OCI-LY3 (cell line): Measurements from ENCODE around the gene HACD2.

Source experiments
- EZH2phosphoT487 ChIP-seq: fragments of 200-600 bp; shearing (Covaris generic); IDR thresholded peaks from 2 replicates; pipeline ENCODE4 v1.6.1; 2018; ENCODE audit warnings: antibody characterized with exemption, mixed run types, low read depth
- TF ChIP-seq, protein P1 (sequence below): fragments of 200-600, 300-600 bp; sonication (generic); IDR thresholded peaks from 2 replicates; pipeline ENCODE4 v1.5.1; 2014; ENCODE audit warnings: antibody characterized with exemption, low read length, low read depth

DNA sequence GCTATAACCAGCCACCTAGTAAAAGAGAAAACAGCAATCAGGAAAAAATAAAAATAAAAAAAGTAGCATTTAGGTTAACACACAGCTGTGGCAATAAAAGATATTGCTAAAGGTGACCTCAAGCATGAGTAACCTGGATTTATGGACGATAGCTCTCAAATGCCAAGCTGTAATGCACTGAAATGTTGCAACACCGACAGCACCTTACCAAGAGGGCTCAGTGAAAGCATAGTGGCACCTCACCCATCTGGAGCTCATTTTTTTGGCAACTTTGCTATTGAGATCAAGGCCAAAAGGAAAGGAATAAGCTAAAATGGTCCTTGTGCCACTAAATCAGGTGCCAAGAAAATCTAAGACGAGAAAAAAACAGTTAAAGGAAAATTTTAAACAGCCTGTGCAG lies 2.5 kb downstream of the HACD2 start:
- TF ChIP-seq, protein P1, sequence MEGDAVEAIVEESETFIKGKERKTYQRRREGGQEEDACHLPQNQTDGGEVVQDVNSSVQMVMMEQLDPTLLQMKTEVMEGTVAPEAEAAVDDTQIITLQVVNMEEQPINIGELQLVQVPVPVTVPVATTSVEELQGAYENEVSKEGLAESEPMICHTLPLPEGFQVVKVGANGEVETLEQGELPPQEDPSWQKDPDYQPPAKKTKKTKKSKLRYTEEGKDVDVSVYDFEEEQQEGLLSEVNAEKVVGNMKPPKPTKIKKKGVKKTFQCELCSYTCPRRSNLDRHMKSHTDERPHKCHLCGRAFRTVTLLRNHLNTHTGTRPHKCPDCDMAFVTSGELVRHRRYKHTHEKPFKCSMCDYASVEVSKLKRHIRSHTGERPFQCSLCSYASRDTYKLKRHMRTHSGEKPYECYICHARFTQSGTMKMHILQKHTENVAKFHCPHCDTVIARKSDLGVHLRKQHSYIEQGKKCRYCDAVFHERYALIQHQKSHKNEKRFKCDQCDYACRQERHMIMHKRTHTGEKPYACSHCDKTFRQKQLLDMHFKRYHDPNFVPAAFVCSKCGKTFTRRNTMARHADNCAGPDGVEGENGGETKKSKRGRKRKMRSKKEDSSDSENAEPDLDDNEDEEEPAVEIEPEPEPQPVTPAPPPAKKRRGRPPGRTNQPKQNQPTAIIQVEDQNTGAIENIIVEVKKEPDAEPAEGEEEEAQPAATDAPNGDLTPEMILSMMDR, result no peak
- TF ChIP-seq EZH2phosphoT487, result no peak
